H1 (cell line): ENCODE measurements around the gene C1orf50. TPM values are rescaled to one million over a fixed set of nuclear protein-coding genes. Genes with fewer than 3 reads are reported as not detected.

Experiments
- CTCF ChIA-PET: fragments of 300-600 bp; sonication (Branson Sonifier 250); formaldehyde crosslinking; loops from one replicate; lab custom pipeline; 2021; ENCODE audit not compliant: partially characterized antibody; lab: Charles Lee
- POLR2A ChIA-PET: fragments of 300-600 bp; sonication (Branson Sonifier 250); formaldehyde crosslinking; loops from one replicate; lab custom pipeline; 2021; ENCODE audit warnings: inconsistent platforms; ENCODE audit not compliant: partially characterized antibody; lab: Charles Lee
- DNase-seq, 2 experiments: peaks; one replicate each; pipeline versions ENCODE4 v3.0.0 to v3.0.0-alpha.2; 2010 to 2022; ENCODE audit warnings: low spot score in 2 of 2, low read depth in 1 of 2, mixed read lengths in 1 of 2
- FAIRE-seq: peaks from 2 replicates; lab custom pipeline; 2011; peaks lifted over from hg19 to GRCh38; lab: Jason Lieb, UNC
- H2AFZ ChIP-seq: 2 replicates; pipeline ENCODE4 v1.8.1; 2012; ENCODE audit warnings: low read length, inconsistent platforms
- H2AK5ac ChIP-seq: 2 replicates; pipeline ENCODE4 v1.6.1; 2013; ENCODE audit warnings: low read depth, low read length
- H2BK120ac ChIP-seq: replicated peaks from 2 replicates; pipeline ENCODE3; 2013; ENCODE audit warnings: low read depth, low read length, inconsistent platforms
- H2BK12ac ChIP-seq: 2 replicates; pipeline ENCODE4 v1.6.1; 2013; ENCODE audit warnings: low read depth, low read length
- H2BK15ac ChIP-seq: 2 replicates; pipeline ENCODE4 v1.6.1; 2013; ENCODE audit warnings: low read length
- H2BK20ac ChIP-seq: 2 replicates; pipeline ENCODE4 v1.6.1; 2013; ENCODE audit warnings: low read length
- H2BK5ac ChIP-seq: 2 replicates; pipeline ENCODE4 v1.6.1; 2013; ENCODE audit warnings: low read depth, low read length
- H3K14ac ChIP-seq: 2 replicates; pipeline ENCODE4 v1.6.1; 2013; ENCODE audit warnings: inconsistent platforms; ENCODE audit not compliant: insufficient read length
- H3K18ac ChIP-seq: 2 replicates; pipeline ENCODE4 v1.6.1; 2013; ENCODE audit warnings: low read length; ENCODE audit errors: extremely low read depth
- H3K23ac ChIP-seq: 2 replicates; pipeline ENCODE4 v1.6.1; 2013; ENCODE audit warnings: inconsistent platforms; ENCODE audit not compliant: insufficient read length
- H3K23me2 ChIP-seq: 2 replicates; pipeline ENCODE4 v1.6.1; 2013; ENCODE audit warnings: low read depth, low read length
- H3K27ac ChIP-seq: 2 replicates; pipeline ENCODE4 v1.6.1; 2011; ENCODE audit warnings: low read depth, low read length, inconsistent platforms
- H3K27me3 ChIP-seq, 4 experiments: replicated peaks in 1 of 4; 1 replicate in 1 of 4; 2 replicates in 3 of 4; pipeline versions ENCODE4 v1.6.1 to v1.8.1; 2011 to 2013; ENCODE audit warnings: low read length in 3 of 4, mild to moderate bottlenecking in 3 of 4, inconsistent platforms in 2 of 4, mixed read lengths in 2 of 4, moderate library complexity in 1 of 4; ENCODE audit not compliant: control insufficient read depth in 3 of 4, insufficient read depth in 3 of 4; ENCODE audit errors: extremely low read depth in 1 of 4
- H3K36me3 ChIP-seq, 4 experiments: 2 replicates each; pipeline versions ENCODE4 v1.6.1 to v1.8.1; 2011 to 2013; ENCODE audit warnings: mild to moderate bottlenecking in 4 of 4, low read length in 3 of 4, moderate library complexity in 2 of 4, control low read depth in 1 of 4, inconsistent platforms in 1 of 4; ENCODE audit not compliant: insufficient read depth in 4 of 4, control insufficient read depth in 2 of 4
- H3K4ac ChIP-seq: replicated peaks from 2 replicates; pipeline ENCODE3; 2013; ENCODE audit warnings: low read length, low read depth, mixed read lengths, inconsistent platforms; ENCODE audit not compliant: insufficient read length
- H3K4me1 ChIP-seq, 4 experiments: replicated peaks in 1 of 4; 1 replicate in 1 of 4; 2 replicates in 3 of 4; pipeline versions ENCODE4 v1.6.1 to v1.8.1; 2011 to 2013; ENCODE audit warnings: low read length in 3 of 4, inconsistent platforms in 2 of 4, mixed read lengths in 1 of 4; ENCODE audit not compliant: insufficient read depth in 4 of 4, control insufficient read depth in 3 of 4
- H3K4me2 ChIP-seq, 2 experiments: 2 replicates each; pipeline versions ENCODE4 v1.6.1 to v1.8.1; 2011 to 2013; ENCODE audit warnings: low read depth in 2 of 2, low read length in 2 of 2, control low read depth in 1 of 2, inconsistent platforms in 1 of 2, mild to moderate bottlenecking in 1 of 2; ENCODE audit not compliant: insufficient read depth in 1 of 2
- H3K4me3 ChIP-seq, 4 experiments: fragments of 200-600, 300-600 bp in 1 of 4; sonication (generic), shearing (Covaris generic), sonication (Bioruptor Twin) in 1 of 4; 2 replicates each; pipeline versions ENCODE4 v1.5.1 to v1.8.1; 2011 to 2016; ENCODE audit warnings: low read length in 4 of 4, low read depth in 3 of 4, control low read depth in 2 of 4, inconsistent platforms in 2 of 4, mild to moderate bottlenecking in 2 of 4, mixed read lengths in 1 of 4, moderate library complexity in 1 of 4; ENCODE audit not compliant: insufficient read depth in 2 of 4; ENCODE audit errors: extremely low read depth in 1 of 4
- H3K56ac ChIP-seq: replicated peaks from 2 replicates; pipeline ENCODE3; 2013; ENCODE audit warnings: low read depth, mild to moderate bottlenecking, mixed read lengths, low read length, inconsistent platforms; ENCODE audit not compliant: insufficient read length
- H3K79me1 ChIP-seq: 2 replicates; pipeline ENCODE4 v1.6.1; 2013; ENCODE audit warnings: low read depth, low read length, control low read depth
- H3K79me2 ChIP-seq, 2 experiments: 2 replicates each; pipeline versions ENCODE4 v1.6.1 to v1.8.1; 2012 to 2013; ENCODE audit warnings: low read length in 2 of 2, mild to moderate bottlenecking in 2 of 2, inconsistent platforms in 1 of 2; ENCODE audit not compliant: insufficient read depth in 2 of 2, control insufficient read depth in 1 of 2
- H3K9ac ChIP-seq, 4 experiments: replicated peaks in 1 of 4; 1 replicate in 1 of 4; 2 replicates in 3 of 4; pipeline versions ENCODE4 v1.6.1 to v1.8.1; 2011 to 2013; ENCODE audit warnings: low read depth in 3 of 4, low read length in 3 of 4, control low read depth in 2 of 4, mild to moderate bottlenecking in 2 of 4, moderate library complexity in 2 of 4, inconsistent platforms in 1 of 4; ENCODE audit errors: extremely low read depth in 1 of 4
- H3K9me3 ChIP-seq, 2 experiments: 2 replicates each; pipeline versions ENCODE4 v1.6.1 to v1.8.1; 2012 to 2013; ENCODE audit warnings: mild to moderate bottlenecking in 2 of 2, moderate library complexity in 2 of 2, control low read depth in 1 of 2, inconsistent platforms in 1 of 2, low read depth in 1 of 2, low read length in 1 of 2, mixed read lengths in 1 of 2; ENCODE audit not compliant: insufficient read depth in 2 of 2
- H4K20me1 ChIP-seq, 2 experiments: replicated peaks in 1 of 2; 2 replicates each; pipeline versions ENCODE3 to v1.8.1; 2011 to 2013; ENCODE audit warnings: inconsistent platforms in 2 of 2, low read length in 2 of 2, mild to moderate bottlenecking in 1 of 2; ENCODE audit not compliant: insufficient read depth in 2 of 2, control insufficient read depth in 1 of 2
- H4K5ac ChIP-seq: 2 replicates; pipeline ENCODE4 v1.6.1; 2013; ENCODE audit warnings: low read length, low read depth, mixed read lengths, inconsistent platforms; ENCODE audit not compliant: insufficient read length
- H4K8ac ChIP-seq: 2 replicates; pipeline ENCODE4 v1.8.0; 2013; ENCODE audit warnings: mild to moderate bottlenecking, moderate library complexity, low read length, inconsistent platforms; ENCODE audit not compliant: insufficient read depth; ENCODE audit errors: extremely low read depth
- H4K91ac ChIP-seq: replicated peaks from 2 replicates; pipeline ENCODE3; 2013; ENCODE audit warnings: low read length, mixed read lengths, inconsistent platforms; ENCODE audit not compliant: insufficient read length
- CTBP2 ChIP-seq: IDR thresholded peaks from 2 replicates; pipeline ENCODE4 v1.7.0; 2011; ENCODE audit warnings: borderline replicate concordance, mild to moderate bottlenecking, moderate library complexity, mixed read lengths, low read length; ENCODE audit not compliant: insufficient read depth, insufficient read length
- CTCF ChIP-seq, 3 experiments: IDR thresholded peaks; 1 replicate in 2 of 3; 2 replicates in 1 of 3; pipeline versions ENCODE4 v1.5.1 to v1.6.1; 2011; ENCODE audit warnings: low read length in 3 of 3, mild to moderate bottlenecking in 3 of 3, inconsistent platforms in 2 of 3, low read depth in 1 of 3, moderate library complexity in 1 of 3; ENCODE audit not compliant: insufficient read depth in 1 of 3; ENCODE audit errors: control extremely low read depth in 1 of 3
- GTF2F1 ChIP-seq: IDR thresholded peaks from 2 replicates; pipeline ENCODE4 v1.6.1; 2012; ENCODE audit warnings: low read depth, low read length, improper control_type of control experiment, borderline replicate concordance
- TEAD4 ChIP-seq: IDR thresholded peaks from 2 replicates; pipeline ENCODE4 v1.6.1; 2012; ENCODE audit warnings: low read depth, low read length, inconsistent platforms, mixed read lengths
- WGBS, 2 experiments: shearing (Covaris generic) in 1 of 2; methylation state at CpG; one replicate each; pipeline versions ENCODE4 v1.1.6 to v1.1.7; 2013 to 2015; ENCODE audit warnings: low lambda C conversion rate in 2 of 2, mixed read lengths in 2 of 2, inconsistent platforms in 1 of 2, low coverage in 1 of 2, missing lambda C conversion rate in 1 of 2; ENCODE audit not compliant: insufficient replicate concordance in 2 of 2, insufficient coverage in 1 of 2, insufficient read length in 1 of 2; ENCODE audit errors: extremely low coverage in 1 of 2, missing lambda C conversion rate in 1 of 2; 5-methylcytosine and 5-hydroxymethylcytosine counted together
- polyA plus RNA-seq, 7 experiments: library from polyadenylated mRNA; depleted of rRNA in 3 of 7; stranded (reverse) in 5 of 7; unstranded in 2 of 7; fragments of >200 nt in 5 of 7; fragments of 200-250 nt in 2 of 7; gene quantifications; 1 replicate in 5 of 7; 2 replicates in 1 of 7; 4 replicates in 1 of 7; pipeline versions ENCODE4 v1.2.1 to v1.2.3, GENCODE V29; 2011 to 2013; ENCODE audit warnings: missing spikeins in 2 of 7, mixed read lengths in 2 of 7
- total RNA-seq: library from RNA; stranded (reverse); fragmentation: NEBNext Ultra II Directional; extraction: Animal tissue kit (Norgen Biotek cat#: 25700); gene quantifications from 2 replicates; pipeline ENCODE4 v1.2.1, GENCODE V29; 2021

The C1orf50 gene
- total and polyA plus RNA-seq, 2 of the 8 experiments (the other 6 are each of a cell fraction or from before 2014, with no cell fraction given): 3.2 to 7.1 TPM

- no peak overlapping the region for H3K23ac ChIP-seq
- ChIA-PET CTCF (interaction anchor here (1.2 to 6.4 kb wide), 2 partner anchors 124 to 297 kb away, joined by 3 to 83 read pairs; no protein-coding TSS in a partner anchor), POLR2A (interaction anchor here (1.3 kb wide), 1 partner anchor 9 kb away, joined by 4 read pairs; no protein-coding TSS in a partner anchor)
- no peak overlapping the region for H3K27ac ChIP-seq
- no peak overlapping the region for H4K8ac ChIP-seq
- H2BK12ac ChIP-seq: no peak overlapping the region
- no peaks in the 10 kb centered on the region for H3K9me3 ChIP-seq
- H3K18ac ChIP-seq: no peak overlapping the region
- H2AK5ac ChIP-seq: no peak overlapping the region
- no peak overlapping the region for H2BK20ac ChIP-seq
- H3K4me2 ChIP-seq: no peak overlapping the region
- H3K27me3 ChIP-seq: no peaks in the 10 kb centered on the region
- no peaks in the 10 kb centered on the region for H4K20me1 ChIP-seq
- H3K23me2 ChIP-seq: no peaks in the 10 kb centered on the region
- H3K4ac ChIP-seq: no peak overlapping the region
- H4K91ac ChIP-seq: no peak overlapping the region
- H2BK5ac ChIP-seq: no peak overlapping the region
- peaks cover 5 to 29% (median 19%) of the 10 kb centered on the region in 4 experiments; a peak in 7 of 8 replicates for H3K36me3 ChIP-seq
- H3K79me2 ChIP-seq: no peaks in the 10 kb centered on the region
- FAIRE-seq: no peak
- H2BK120ac ChIP-seq: no peak overlapping the region
- H2BK15ac ChIP-seq: no peak overlapping the region
- no peak overlapping the region for H3K56ac ChIP-seq
- 82% methylated on average over 5 of the region's 5 CpGs; no CpG with 5 or more reads in 1 of the 2 experiments for WGBS, 2 experiments
- no peaks in the 10 kb centered on the region for H3K4me1 ChIP-seq
- no peak overlapping the region for H4K5ac ChIP-seq
- no peak overlapping the region for H3K9ac ChIP-seq
- no peak overlapping the region for H3K14ac ChIP-seq
- no peak overlapping the region for H2AFZ ChIP-seq
- DNase-seq: no peak
- no peak overlapping the region for H3K4me3 ChIP-seq
- H3K79me1 ChIP-seq: no peaks in the 10 kb centered on the region
- TF ChIP-seq GTF2F1: no peak
- TF ChIP-seq CTCF (IDR thresholded peaks at IDR 0.05; ENCODE audit: control extremely low read depth in 1 of 3, insufficient read depth in 1 of 3, low read depth in 1 of 3, low read length in 3 of 3): no peak
- no peak for TF ChIP-seq CTBP2
- TF ChIP-seq TEAD4: no peak
Measured at GRCh38 chr1:42774928-42775526, 8.0 kb downstream of the C1orf50 start.
